OCI-LY1 (cell line): ENCODE measurements around the gene ARHGAP20.

Experiments used
- EZH2 ChIP-seq: fragments of 200-600 bp; sonication (generic), shearing (Covaris generic); IDR thresholded peaks from 2 replicates; pipeline ENCODE4 v1.8.0; 2017; ENCODE audit warnings: borderline replicate concordance, mixed run types, mild to moderate bottlenecking, antibody characterized with exemption, low read length, moderate library complexity, mixed read lengths
- TF ChIP-seq, protein P1 (sequence below): fragments of 200-600 bp; sonication (generic), shearing (Covaris generic); IDR thresholded peaks from 2 replicates; pipeline ENCODE4 v1.5.1; 2017; ENCODE audit warnings: mild to moderate bottlenecking, antibody characterized with exemption, low read length, moderate library complexity, mixed read lengths

DNA sequence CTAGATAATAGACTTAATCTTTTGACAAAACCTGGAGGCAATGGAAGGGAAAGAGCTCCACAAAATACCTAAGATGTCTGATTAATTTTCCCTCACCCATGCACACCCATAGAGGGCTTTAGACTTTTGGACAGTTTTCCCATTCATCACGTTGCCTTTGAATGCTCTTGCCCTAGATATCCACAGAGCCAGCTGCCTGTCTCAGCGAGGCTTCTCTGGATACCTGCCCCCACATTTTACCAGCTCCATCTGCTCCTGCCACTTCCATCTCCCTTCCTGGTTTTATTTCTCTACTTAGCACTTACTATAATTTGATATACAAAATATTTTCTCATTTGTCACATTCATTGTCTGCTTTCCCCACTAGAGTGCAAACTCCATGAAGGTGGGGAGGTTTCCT lies 145.7 kb downstream of the ARHGAP20 start:
- TF ChIP-seq, protein P1, sequence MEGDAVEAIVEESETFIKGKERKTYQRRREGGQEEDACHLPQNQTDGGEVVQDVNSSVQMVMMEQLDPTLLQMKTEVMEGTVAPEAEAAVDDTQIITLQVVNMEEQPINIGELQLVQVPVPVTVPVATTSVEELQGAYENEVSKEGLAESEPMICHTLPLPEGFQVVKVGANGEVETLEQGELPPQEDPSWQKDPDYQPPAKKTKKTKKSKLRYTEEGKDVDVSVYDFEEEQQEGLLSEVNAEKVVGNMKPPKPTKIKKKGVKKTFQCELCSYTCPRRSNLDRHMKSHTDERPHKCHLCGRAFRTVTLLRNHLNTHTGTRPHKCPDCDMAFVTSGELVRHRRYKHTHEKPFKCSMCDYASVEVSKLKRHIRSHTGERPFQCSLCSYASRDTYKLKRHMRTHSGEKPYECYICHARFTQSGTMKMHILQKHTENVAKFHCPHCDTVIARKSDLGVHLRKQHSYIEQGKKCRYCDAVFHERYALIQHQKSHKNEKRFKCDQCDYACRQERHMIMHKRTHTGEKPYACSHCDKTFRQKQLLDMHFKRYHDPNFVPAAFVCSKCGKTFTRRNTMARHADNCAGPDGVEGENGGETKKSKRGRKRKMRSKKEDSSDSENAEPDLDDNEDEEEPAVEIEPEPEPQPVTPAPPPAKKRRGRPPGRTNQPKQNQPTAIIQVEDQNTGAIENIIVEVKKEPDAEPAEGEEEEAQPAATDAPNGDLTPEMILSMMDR, result no peak
- TF ChIP-seq EZH2, result no peak
